ENCODE results near the gene TRMU.

- TF ChIP-seq POLR2A (IDR thresholded peaks at IDR 0.05), result no peak
- TF ChIP-seq EP300 (IDR thresholded peaks at IDR 0.05), result no peak
- no peak for TF ChIP-seq CTCF (IDR thresholded peaks at IDR 0.05)
- TF ChIP-seq POLR2AphosphoS5 (IDR thresholded peaks at IDR 0.05), result no peak
Observed at GRCh38 chr22:46351131-46351735, 15.7 kb downstream of the TRMU start.
